H1 (cell line): ENCODE measurements around the gene MANF. TPM values are rescaled to one million over a fixed set of nuclear protein-coding genes. Genes with fewer than 3 reads are reported as not detected.

ENCODE experiments used
- CTCF ChIA-PET: fragments of 300-600 bp; sonication (Branson Sonifier 250); formaldehyde crosslinking; loops from one replicate; lab custom pipeline; 2021; ENCODE audit not compliant: partially characterized antibody; lab: Charles Lee
- POLR2A ChIA-PET: fragments of 300-600 bp; sonication (Branson Sonifier 250); formaldehyde crosslinking; loops from one replicate; lab custom pipeline; 2021; ENCODE audit warnings: inconsistent platforms; ENCODE audit not compliant: partially characterized antibody; lab: Charles Lee
- DNase-seq, 2 experiments: peaks; one replicate each; pipeline versions ENCODE4 v3.0.0 to v3.0.0-alpha.2; 2010 to 2022; ENCODE audit warnings: low spot score in 2 of 2, low read depth in 1 of 2, mixed read lengths in 1 of 2
- FAIRE-seq: peaks from 2 replicates; lab custom pipeline; 2011; peaks lifted over from hg19 to GRCh38; lab: Jason Lieb, UNC
- H2AFZ ChIP-seq: 2 replicates; pipeline ENCODE4 v1.8.1; 2012; ENCODE audit warnings: low read length, inconsistent platforms
- H2AK5ac ChIP-seq: 2 replicates; pipeline ENCODE4 v1.6.1; 2013; ENCODE audit warnings: low read depth, low read length
- H2BK120ac ChIP-seq: replicated peaks from 2 replicates; pipeline ENCODE3; 2013; ENCODE audit warnings: low read depth, low read length, inconsistent platforms
- H2BK12ac ChIP-seq: 2 replicates; pipeline ENCODE4 v1.6.1; 2013; ENCODE audit warnings: low read depth, low read length
- H2BK15ac ChIP-seq: 2 replicates; pipeline ENCODE4 v1.6.1; 2013; ENCODE audit warnings: low read length
- H2BK20ac ChIP-seq: 2 replicates; pipeline ENCODE4 v1.6.1; 2013; ENCODE audit warnings: low read length
- H2BK5ac ChIP-seq: 2 replicates; pipeline ENCODE4 v1.6.1; 2013; ENCODE audit warnings: low read depth, low read length
- H3K14ac ChIP-seq: 2 replicates; pipeline ENCODE4 v1.6.1; 2013; ENCODE audit warnings: inconsistent platforms; ENCODE audit not compliant: insufficient read length
- H3K18ac ChIP-seq: 2 replicates; pipeline ENCODE4 v1.6.1; 2013; ENCODE audit warnings: low read length; ENCODE audit errors: extremely low read depth
- H3K23ac ChIP-seq: 2 replicates; pipeline ENCODE4 v1.6.1; 2013; ENCODE audit warnings: inconsistent platforms; ENCODE audit not compliant: insufficient read length
- H3K23me2 ChIP-seq: 2 replicates; pipeline ENCODE4 v1.6.1; 2013; ENCODE audit warnings: low read depth, low read length
- H3K27ac ChIP-seq: 2 replicates; pipeline ENCODE4 v1.6.1; 2011; ENCODE audit warnings: low read depth, low read length, inconsistent platforms
- H3K27me3 ChIP-seq, 4 experiments: replicated peaks in 1 of 4; 1 replicate in 1 of 4; 2 replicates in 3 of 4; pipeline versions ENCODE4 v1.6.1 to v1.8.1; 2011 to 2013; ENCODE audit warnings: low read length in 3 of 4, mild to moderate bottlenecking in 3 of 4, inconsistent platforms in 2 of 4, mixed read lengths in 2 of 4, moderate library complexity in 1 of 4; ENCODE audit not compliant: control insufficient read depth in 3 of 4, insufficient read depth in 3 of 4; ENCODE audit errors: extremely low read depth in 1 of 4
- H3K36me3 ChIP-seq, 4 experiments: 2 replicates each; pipeline versions ENCODE4 v1.6.1 to v1.8.1; 2011 to 2013; ENCODE audit warnings: mild to moderate bottlenecking in 4 of 4, low read length in 3 of 4, moderate library complexity in 2 of 4, control low read depth in 1 of 4, inconsistent platforms in 1 of 4; ENCODE audit not compliant: insufficient read depth in 4 of 4, control insufficient read depth in 2 of 4
- H3K4ac ChIP-seq: replicated peaks from 2 replicates; pipeline ENCODE3; 2013; ENCODE audit warnings: low read length, low read depth, mixed read lengths, inconsistent platforms; ENCODE audit not compliant: insufficient read length
- H3K4me1 ChIP-seq, 4 experiments: replicated peaks in 1 of 4; 1 replicate in 1 of 4; 2 replicates in 3 of 4; pipeline versions ENCODE4 v1.6.1 to v1.8.1; 2011 to 2013; ENCODE audit warnings: low read length in 3 of 4, inconsistent platforms in 2 of 4, mixed read lengths in 1 of 4; ENCODE audit not compliant: insufficient read depth in 4 of 4, control insufficient read depth in 3 of 4
- H3K4me2 ChIP-seq, 2 experiments: 2 replicates each; pipeline versions ENCODE4 v1.6.1 to v1.8.1; 2011 to 2013; ENCODE audit warnings: low read depth in 2 of 2, low read length in 2 of 2, control low read depth in 1 of 2, inconsistent platforms in 1 of 2, mild to moderate bottlenecking in 1 of 2; ENCODE audit not compliant: insufficient read depth in 1 of 2
- H3K4me3 ChIP-seq, 4 experiments: fragments of 200-600, 300-600 bp in 1 of 4; sonication (generic), shearing (Covaris generic), sonication (Bioruptor Twin) in 1 of 4; 2 replicates each; pipeline versions ENCODE4 v1.5.1 to v1.8.1; 2011 to 2016; ENCODE audit warnings: low read length in 4 of 4, low read depth in 3 of 4, control low read depth in 2 of 4, inconsistent platforms in 2 of 4, mild to moderate bottlenecking in 2 of 4, mixed read lengths in 1 of 4, moderate library complexity in 1 of 4; ENCODE audit not compliant: insufficient read depth in 2 of 4; ENCODE audit errors: extremely low read depth in 1 of 4
- H3K56ac ChIP-seq: replicated peaks from 2 replicates; pipeline ENCODE3; 2013; ENCODE audit warnings: low read depth, mild to moderate bottlenecking, mixed read lengths, low read length, inconsistent platforms; ENCODE audit not compliant: insufficient read length
- H3K79me1 ChIP-seq: 2 replicates; pipeline ENCODE4 v1.6.1; 2013; ENCODE audit warnings: low read depth, low read length, control low read depth
- H3K79me2 ChIP-seq, 2 experiments: 2 replicates each; pipeline versions ENCODE4 v1.6.1 to v1.8.1; 2012 to 2013; ENCODE audit warnings: low read length in 2 of 2, mild to moderate bottlenecking in 2 of 2, inconsistent platforms in 1 of 2; ENCODE audit not compliant: insufficient read depth in 2 of 2, control insufficient read depth in 1 of 2
- H3K9ac ChIP-seq, 4 experiments: replicated peaks in 1 of 4; 1 replicate in 1 of 4; 2 replicates in 3 of 4; pipeline versions ENCODE4 v1.6.1 to v1.8.1; 2011 to 2013; ENCODE audit warnings: low read depth in 3 of 4, low read length in 3 of 4, control low read depth in 2 of 4, mild to moderate bottlenecking in 2 of 4, moderate library complexity in 2 of 4, inconsistent platforms in 1 of 4; ENCODE audit errors: extremely low read depth in 1 of 4
- H3K9me3 ChIP-seq, 2 experiments: 2 replicates each; pipeline versions ENCODE4 v1.6.1 to v1.8.1; 2012 to 2013; ENCODE audit warnings: mild to moderate bottlenecking in 2 of 2, moderate library complexity in 2 of 2, control low read depth in 1 of 2, inconsistent platforms in 1 of 2, low read depth in 1 of 2, low read length in 1 of 2, mixed read lengths in 1 of 2; ENCODE audit not compliant: insufficient read depth in 2 of 2
- H4K20me1 ChIP-seq, 2 experiments: replicated peaks in 1 of 2; 2 replicates each; pipeline versions ENCODE3 to v1.8.1; 2011 to 2013; ENCODE audit warnings: inconsistent platforms in 2 of 2, low read length in 2 of 2, mild to moderate bottlenecking in 1 of 2; ENCODE audit not compliant: insufficient read depth in 2 of 2, control insufficient read depth in 1 of 2
- H4K5ac ChIP-seq: 2 replicates; pipeline ENCODE4 v1.6.1; 2013; ENCODE audit warnings: low read length, low read depth, mixed read lengths, inconsistent platforms; ENCODE audit not compliant: insufficient read length
- H4K8ac ChIP-seq: 2 replicates; pipeline ENCODE4 v1.8.0; 2013; ENCODE audit warnings: mild to moderate bottlenecking, moderate library complexity, low read length, inconsistent platforms; ENCODE audit not compliant: insufficient read depth; ENCODE audit errors: extremely low read depth
- H4K91ac ChIP-seq: replicated peaks from 2 replicates; pipeline ENCODE3; 2013; ENCODE audit warnings: low read length, mixed read lengths, inconsistent platforms; ENCODE audit not compliant: insufficient read length
- BACH1 ChIP-seq: IDR thresholded peaks from 2 replicates; pipeline ENCODE4 v1.6.1; 2012; ENCODE audit warnings: low read length, improper control_type of control experiment
- CHD2 ChIP-seq: IDR thresholded peaks from 2 replicates; pipeline ENCODE4 v1.6.1; 2012; ENCODE audit warnings: low read length, improper control_type of control experiment
- GTF2F1 ChIP-seq: IDR thresholded peaks from 2 replicates; pipeline ENCODE4 v1.6.1; 2012; ENCODE audit warnings: low read depth, low read length, improper control_type of control experiment, borderline replicate concordance
- JUND ChIP-seq: IDR thresholded peaks from 2 replicates; pipeline ENCODE4 v1.6.1; 2011; ENCODE audit warnings: mild to moderate bottlenecking, improper control_type of control experiment, low read length
- NANOG ChIP-seq: IDR thresholded peaks from 2 replicates; pipeline ENCODE4 v1.6.1; 2011; ENCODE audit warnings: low read length, low read depth, mild to moderate bottlenecking, inconsistent platforms; ENCODE audit not compliant: insufficient read depth, poor library complexity, severe bottlenecking
- POU5F1 ChIP-seq: IDR thresholded peaks from 2 replicates; pipeline ENCODE4 v1.6.1; 2011; ENCODE audit warnings: low read depth, mild to moderate bottlenecking, low read length, moderate library complexity
- RAD21 ChIP-seq, 2 experiments: IDR thresholded peaks in 1 of 2; conservative IDR thresholded peaks in 1 of 2; 2 replicates each; pipeline ENCODE4 v1.6.1; 2011; ENCODE audit warnings: low read depth in 2 of 2, low read length in 2 of 2, improper control_type of control experiment in 1 of 2, inconsistent platforms in 1 of 2, mild to moderate bottlenecking in 1 of 2, moderate library complexity in 1 of 2
- SAP30 ChIP-seq: fragments of 300-600 bp; sonication (generic); IDR thresholded peaks from 2 replicates; pipeline ENCODE4 v1.7.1; 2012; ENCODE audit warnings: low read length, moderate library complexity, mild to moderate bottlenecking, inconsistent platforms; ENCODE audit not compliant: insufficient read depth, insufficient replicate concordance
- SIRT6 ChIP-seq: IDR thresholded peaks from one replicate; pipeline ENCODE4 v1.7.1; 2012; ENCODE audit warnings: low read length, inconsistent platforms
- SRF ChIP-seq: IDR thresholded peaks from 2 replicates; pipeline ENCODE4 v1.6.1; 2011; ENCODE audit warnings: mild to moderate bottlenecking, low read depth, low read length, moderate library complexity
- USF2 ChIP-seq: IDR thresholded peaks from 2 replicates; pipeline ENCODE4 v1.6.1; 2011; ENCODE audit warnings: low read length, improper control_type of control experiment
- YY1 ChIP-seq: IDR thresholded peaks from 2 replicates; pipeline ENCODE4 v1.6.1; 2011; ENCODE audit warnings: low read depth, mild to moderate bottlenecking, low read length
- WGBS, 2 experiments: shearing (Covaris generic) in 1 of 2; methylation state at CpG; one replicate each; pipeline versions ENCODE4 v1.1.6 to v1.1.7; 2013 to 2015; ENCODE audit warnings: low lambda C conversion rate in 2 of 2, mixed read lengths in 2 of 2, inconsistent platforms in 1 of 2, low coverage in 1 of 2, missing lambda C conversion rate in 1 of 2; ENCODE audit not compliant: insufficient replicate concordance in 2 of 2, insufficient coverage in 1 of 2, insufficient read length in 1 of 2; ENCODE audit errors: extremely low coverage in 1 of 2, missing lambda C conversion rate in 1 of 2; 5-methylcytosine and 5-hydroxymethylcytosine counted together
- polyA plus RNA-seq, 7 experiments: library from polyadenylated mRNA; depleted of rRNA in 3 of 7; stranded (reverse) in 5 of 7; unstranded in 2 of 7; fragments of >200 nt in 5 of 7; fragments of 200-250 nt in 2 of 7; gene quantifications; 1 replicate in 5 of 7; 2 replicates in 1 of 7; 4 replicates in 1 of 7; pipeline versions ENCODE4 v1.2.1 to v1.2.3, GENCODE V29; 2011 to 2013; ENCODE audit warnings: missing spikeins in 2 of 7, mixed read lengths in 2 of 7
- total RNA-seq: library from RNA; stranded (reverse); fragmentation: NEBNext Ultra II Directional; extraction: Animal tissue kit (Norgen Biotek cat#: 25700); gene quantifications from 2 replicates; pipeline ENCODE4 v1.2.1, GENCODE V29; 2021

Gene MANF
- total and polyA plus RNA-seq, 2 of the 8 experiments (the other 6 are each of a cell fraction or from before 2014, with no cell fraction given), result 37.5 to 159 TPM

DNA sequence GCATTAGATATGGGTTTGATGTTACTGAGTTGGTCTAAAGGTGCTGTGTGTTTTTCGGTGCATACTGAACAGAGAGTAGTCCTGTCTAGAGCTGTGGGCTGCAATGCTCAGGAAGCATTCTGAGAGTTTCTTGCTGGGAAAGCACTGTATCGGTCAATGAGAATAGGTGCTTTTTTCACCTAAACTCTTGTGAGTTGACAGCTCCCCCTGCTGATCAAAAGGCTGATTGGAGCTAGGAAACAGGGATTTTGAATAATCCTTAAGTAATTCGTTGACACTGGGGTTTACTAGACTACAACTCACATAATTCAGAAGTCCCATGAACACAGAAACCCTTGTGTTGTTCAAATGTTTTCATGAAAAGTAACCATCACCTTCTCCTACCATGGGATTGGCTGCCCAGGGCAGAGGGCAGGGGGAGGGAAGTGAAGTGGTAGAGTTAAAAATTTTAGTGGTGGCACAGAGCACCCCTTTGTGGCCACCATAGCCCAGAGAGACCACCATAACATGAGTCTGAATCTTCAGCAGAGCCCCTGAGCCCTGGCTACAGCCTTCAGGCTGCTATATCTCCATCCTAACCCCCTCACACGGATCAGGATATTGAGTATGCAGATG is 13.0 kb upstream of the MANF start:
- no peaks in the 10 kb centered on the region for H3K4me1 ChIP-seq
- H2BK15ac ChIP-seq, result no peak overlapping the region; the same call in 1 of the 2 replicates
- peaks cover 6% of the 10 kb centered on the region in 2 experiments for H3K9me3 ChIP-seq
- no peak overlapping the region for H4K5ac ChIP-seq
- H2AK5ac ChIP-seq, result no peak overlapping the region
- H3K4ac ChIP-seq, result no peak overlapping the region
- peak; percentile 90 for FAIRE-seq
- no peak overlapping the region for H4K91ac ChIP-seq
- no peak overlapping the region for H2BK20ac ChIP-seq
- H3K27me3 ChIP-seq, result no peaks in the 10 kb centered on the region
- no peaks in the 10 kb centered on the region for H3K79me1 ChIP-seq
- H2AFZ ChIP-seq, result no peak overlapping the region
- H3K14ac ChIP-seq, result no peak overlapping the region
- no peak overlapping the region for H2BK12ac ChIP-seq
- H4K8ac ChIP-seq, result no peak overlapping the region
- peaks cover 0 to 2% of the 10 kb centered on the region in 2 experiments for H4K20me1 ChIP-seq
- no peak overlapping the region for H3K56ac ChIP-seq
- no peak overlapping the region for H3K23ac ChIP-seq
- H3K4me3 ChIP-seq, result no peak overlapping the region
- no peak overlapping the region for H2BK5ac ChIP-seq
- POLR2A ChIA-PET, result interaction anchor here (1.2 to 1.6 kb wide), 2 partner anchors 17 to 273 kb away, joined by 3 to 5 read pairs; no protein-coding TSS in a partner anchor
- peak in 1 of 2 experiments; percentile 73 for DNase-seq
- no peaks in the 10 kb centered on the region for H3K79me2 ChIP-seq
- H3K36me3 ChIP-seq, result peaks cover 0 to 7% (median 3%) of the 10 kb centered on the region in 4 experiments; a peak in 4 of 8 replicates
- H3K23me2 ChIP-seq, result no peaks in the 10 kb centered on the region
- H3K27ac ChIP-seq, result no peak overlapping the region
- H2BK120ac ChIP-seq, result no peak overlapping the region
- H3K9ac ChIP-seq, result no peak overlapping the region
- WGBS, 2 experiments, result 44% methylated on average over 4 of the region's 4 CpGs; no CpG with 5 or more reads in 1 of the 2 experiments
- no peak overlapping the region for H3K18ac ChIP-seq
- CTCF ChIA-PET, result interaction anchor here (0.5 to 5.5 kb wide), 32 partner anchors 10 to 805 kb away, joined by 3 to 51 read pairs (median 4); partner anchors contain the start of genes MANF and MAPKAPK3
- H3K4me2 ChIP-seq, result no peak overlapping the region
- TF ChIP-seq SAP30 (no peak), USF2 (no peak), CHD2 (no peak), BACH1 (no peak), SRF (no peak), YY1 (no peak), GTF2F1 (no peak), JUND (no peak), SIRT6 (no peak), POU5F1 (no peak), RAD21 (IDR thresholded peaks at IDR 0.05 in 1 of 2, conservative IDR thresholded peaks at IDR 0.05 in 1 of 2; ENCODE audit: low read depth in 2 of 2, low read length in 2 of 2) (peak; percentile 85 to 89), NANOG (no peak)
